T-cell (primary cell): ENCODE measurements around the gene BMP7. TPM values are rescaled to one million over a fixed set of nuclear protein-coding genes. Genes with fewer than 3 reads are reported as not detected.
A peak's percentile ranks its signal among the peaks of the same experiment; 100 is the strongest.

ENCODE experiments used
- ATAC-seq, 4 experiments: fragments of 200-7000 bp in 3 of 4; fragments of 150-1000 bp in 1 of 4; cut with Tn5 transposase; replicated peaks in 1 of 4; 1 replicate in 3 of 4; 2 replicates in 1 of 4; pipeline ENCODE4 v1.10.0; 2021; ENCODE audit warnings: moderate library complexity in 3 of 4, mild to moderate bottlenecking in 2 of 4, moderate number of reproducible peaks in 1 of 4
- CTCF ChIA-PET, 2 donors: fragments of 300-600 bp; sonication (Branson Sonifier 250); formaldehyde crosslinking; loops; one replicate each; lab custom pipeline; 2022; ENCODE audit warnings: antibody characterized with exemption in 2 of 2; lab: Charles Lee
- POLR2A ChIA-PET, 2 donors: fragments of 300-600 bp; sonication (Branson Sonifier 250); formaldehyde crosslinking; loops; one replicate each; lab custom pipeline; 2022; ENCODE audit warnings: antibody characterized with exemption in 2 of 2; lab: Charles Lee
- DNase-seq, 35 experiments: peaks; one replicate each; pipeline versions ENCODE4 v3.0.0 to v3.0.0-alpha.2; 2013 to 2023
- H3K27ac ChIP-seq: one replicate; pipeline ENCODE4 v1.5.1; 2013; ENCODE audit warnings: low read length
- H3K27me3 ChIP-seq, 2 experiments: replicated peaks in 1 of 2; 1 replicate in 1 of 2; 2 replicates in 1 of 2; pipeline versions ENCODE4 v1.6.1 to v1.7.0; 2013; ENCODE audit warnings: low read length in 1 of 2, mixed read lengths in 1 of 2; ENCODE audit not compliant: control insufficient read depth in 2 of 2, insufficient read depth in 2 of 2; ENCODE audit errors: extremely low read depth in 1 of 2
- H3K36me3 ChIP-seq, 2 donors: 1 replicate in 1 of 2; 2 replicates in 1 of 2; pipeline versions ENCODE4 v1.6.1 to v1.7.0; 2013; ENCODE audit warnings: low read length in 1 of 2; ENCODE audit not compliant: control insufficient read depth in 2 of 2, insufficient read depth in 1 of 2; ENCODE audit errors: extremely low read depth in 1 of 2
- H3K4me1 ChIP-seq, 2 experiments: 1 replicate in 1 of 2; 2 replicates in 1 of 2; pipeline versions ENCODE4 v1.6.1 to v1.7.0; 2013; ENCODE audit warnings: low read length in 2 of 2, mixed read lengths in 1 of 2; ENCODE audit not compliant: insufficient read depth in 2 of 2, control insufficient read depth in 1 of 2; ENCODE audit errors: extremely low read depth in 1 of 2
- H3K4me3 ChIP-seq, 2 donors: 1 replicate in 1 of 2; 2 replicates in 1 of 2; pipeline versions ENCODE4 v1.5.1 to v1.7.0; 2013; ENCODE audit warnings: mild to moderate bottlenecking in 2 of 2, low read length in 1 of 2, moderate library complexity in 1 of 2; ENCODE audit not compliant: control insufficient read depth in 1 of 2; ENCODE audit errors: extremely low read depth in 1 of 2
- H3K9me3 ChIP-seq: 2 replicates; pipeline ENCODE4 v1.7.0; 2013
- H3K27ac Mint-ChIP-seq, 2 donors: one replicate each; pipeline ENCODE4 v1.8.0; 2020 to 2021; ENCODE audit warnings: mild to moderate bottlenecking in 2 of 2, mixed read lengths in 2 of 2
- H3K27me3 Mint-ChIP-seq, 2 donors: one replicate each; pipeline ENCODE4 v1.8.0; 2021 to 2022; ENCODE audit warnings: mixed read lengths in 2 of 2
- H3K36me3 Mint-ChIP-seq: one replicate; pipeline ENCODE4 v1.8.0; 2021; ENCODE audit warnings: mixed read lengths
- H3K4me1 Mint-ChIP-seq, 3 donors: one replicate each; pipeline ENCODE4 v1.8.0; 2020 to 2022; ENCODE audit warnings: mixed read lengths in 3 of 3, mild to moderate bottlenecking in 1 of 3
- H3K4me3 Mint-ChIP-seq, 3 donors: one replicate each; pipeline ENCODE4 v1.8.0; 2020 to 2022; ENCODE audit warnings: mild to moderate bottlenecking in 3 of 3, mixed read lengths in 3 of 3, moderate library complexity in 3 of 3
- H3K9me3 Mint-ChIP-seq, 3 donors: one replicate each; pipeline ENCODE4 v1.8.0; 2020 to 2022; ENCODE audit warnings: mixed read lengths in 3 of 3
- WGBS: methylation state at CpG from one replicate; pipeline ENCODE4 v1.1.5; 2013; ENCODE audit warnings: missing lambda C conversion rate; ENCODE audit not compliant: insufficient coverage; 5-methylcytosine and 5-hydroxymethylcytosine counted together
- total RNA-seq, 35 experiments: library from RNA in 6 of 35; stranded (reverse) in 6 of 35; fragments of 120-200 nt in 1 of 35; gene quantifications; one replicate each; pipeline versions ENCODE4 v1.2.1 to v1.2.4 and lab custom pipeline; 2013 to 2026

BMP7 gene
- total RNA-seq, 5 donors from 2014 or later (not counting 1 experiment from before 2014, with no cell fraction given) = not detected

- Histone ChIP-seq H3K27me3 (peaks cover 5 to 34% of the 10 kb centered on the region in 2 experiments), H3K27ac (no peak overlapping the region), H3K9me3 (no peaks in the 10 kb centered on the region), H3K4me1 (peaks cover 0 to 10% of the 10 kb centered on the region in 2 experiments), H3K36me3 (no peaks in the 10 kb centered on the region), H3K4me3 (no peak overlapping the region)
- DNase-seq (no peak), ATAC-seq (no peak)
- no peak overlapping the region for H3K27ac Mint-ChIP-seq
- no peak overlapping the region for H3K4me3 Mint-ChIP-seq
- no peaks in the 10 kb centered on the region for H3K9me3 Mint-ChIP-seq
- H3K27me3 Mint-ChIP-seq = peaks cover 36 to 43% of the 10 kb centered on the region in 2 donors
- ChIA-PET POLR2A (no interaction called here), CTCF (no interaction called here)
- H3K36me3 Mint-ChIP-seq = no peaks in the 10 kb centered on the region
- no CpG with 5 or more reads among the region's 1 CpG for WGBS
- H3K4me1 Mint-ChIP-seq = peaks cover 7 to 13% (median 9%) of the 10 kb centered on the region in 3 donors
Measured at GRCh38 chr20:57255183-57255582, 11.3 kb downstream of the BMP7 start.

- H3K9me3 ChIP-seq = no peaks in the 10 kb centered on the region
- no peak overlapping the region for H3K27ac Mint-ChIP-seq
- H3K4me3 ChIP-seq = no peak overlapping the region
- H3K27ac ChIP-seq = no peak overlapping the region
- H3K27me3 ChIP-seq = peaks cover under 1 to 33% of the 10 kb centered on the region in 2 experiments
- H3K9me3 Mint-ChIP-seq = peaks cover 0 to 7% (median 0%) of the 10 kb centered on the region in 3 donors
- no peaks in the 10 kb centered on the region for H3K36me3 Mint-ChIP-seq
- no peak overlapping the region for H3K4me3 Mint-ChIP-seq
- 55% methylated on average over 4 of the region's 8 CpGs for WGBS
- H3K4me1 Mint-ChIP-seq = peaks cover 7 to 13% (median 10%) of the 10 kb centered on the region in 3 donors
- peaks cover 28 to 44% of the 10 kb centered on the region in 2 donors for H3K27me3 Mint-ChIP-seq
- DNase-seq (no peak), ATAC-seq (no peak)
- H3K4me1 ChIP-seq = peaks cover 0 to 10% of the 10 kb centered on the region in 2 experiments
- H3K36me3 ChIP-seq = no peaks in the 10 kb centered on the region
- CTCF ChIA-PET = no interaction called here
- POLR2A ChIA-PET = no interaction called here
Measured at GRCh38 chr20:57252559-57253162, 13.8 kb downstream of the BMP7 start.

- Histone ChIP-seq H3K4me1 (peaks cover 0 to 10% of the 10 kb centered on the region in 2 experiments), H3K27me3 (peaks cover 2 to 34% of the 10 kb centered on the region in 2 experiments), H3K4me3 (no peak overlapping the region), H3K36me3 (no peaks in the 10 kb centered on the region), H3K9me3 (no peaks in the 10 kb centered on the region), H3K27ac (no peak overlapping the region)
- ATAC-seq (no peak), DNase-seq (no peak)
- ChIA-PET CTCF (no interaction called here), POLR2A (interaction anchor here in 1 of 2 donors (0.6 kb wide), 1 partner anchor 28 kb away, joined by 3 read pairs; no protein-coding TSS in a partner anchor)
- H3K9me3 Mint-ChIP-seq = peaks cover 0 to 7% (median 0%) of the 10 kb centered on the region in 3 donors
- peaks cover 7 to 13% (median 10%) of the 10 kb centered on the region in 3 donors for H3K4me1 Mint-ChIP-seq
- H3K27me3 Mint-ChIP-seq = peaks cover 23 to 43% of the 10 kb centered on the region in 2 donors
- 80% methylated on average over 3 of the region's 9 CpGs for WGBS
- no peak overlapping the region for H3K4me3 Mint-ChIP-seq
- no peak overlapping the region for H3K27ac Mint-ChIP-seq
- no peaks in the 10 kb centered on the region for H3K36me3 Mint-ChIP-seq
Measured at GRCh38 chr20:57251949-57252348, 14.5 kb downstream of the BMP7 start.

- WGBS = 39% methylated on average over 6 of the region's 7 CpGs
Measured at GRCh38 chr20:57251344-57251743, 15.1 kb downstream of the BMP7 start.

GRCh38 chr20:57250607-57251343 lies 15.7 kb downstream of the BMP7 start:
- Mint-ChIP-seq H3K4me1 (peaks cover 7 to 13% (median 10%) of the 10 kb centered on the region in 3 donors), H3K9me3 (peaks cover 0 to 7% (median 0%) of the 10 kb centered on the region in 3 donors), H3K4me3 (peak overlapping the region in 1 of 3 donors; percentile 26), H3K36me3 (no peaks in the 10 kb centered on the region), H3K27ac (no peak overlapping the region), H3K27me3 (peaks cover 19 to 40% of the 10 kb centered on the region in 2 donors)
- no peaks in the 10 kb centered on the region for H3K9me3 ChIP-seq
- DNase-seq (peak in 4 of 35 experiments; percentile 2 to 9 (median 6)), ATAC-seq (peak; percentile 54 to 62 (median 60))
- CTCF ChIA-PET = no interaction called here
- H3K27me3 ChIP-seq = peaks cover 2 to 35% of the 10 kb centered on the region in 2 experiments
- H3K36me3 ChIP-seq = no peaks in the 10 kb centered on the region
- 16% methylated on average over 9 of the region's 15 CpGs for WGBS
- H3K4me1 ChIP-seq = peaks cover 0 to 10% of the 10 kb centered on the region in 2 experiments
- H3K27ac ChIP-seq = no peak overlapping the region
- no peak overlapping the region for H3K4me3 ChIP-seq
- POLR2A ChIA-PET = no interaction called here

More at GRCh38 chr20:57251344-57251743, 15.1 kb downstream of the BMP7 start:
- Histone ChIP-seq H3K4me3 (no peak overlapping the region), H3K4me1 (peaks cover 0 to 10% of the 10 kb centered on the region in 2 experiments), H3K9me3 (no peaks in the 10 kb centered on the region), H3K27me3 (peaks cover 2 to 35% of the 10 kb centered on the region in 2 experiments), H3K27ac (no peak overlapping the region), H3K36me3 (no peaks in the 10 kb centered on the region)
- ATAC-seq (peak in 2 of 4 experiments; percentile 43 to 55), DNase-seq (peak in 1 of 35 experiments; percentile 2)
- Mint-ChIP-seq H3K4me3 (peak overlapping the region in 2 of 3 donors; percentile 26 to 39), H3K27ac (no peak overlapping the region), H3K9me3 (peaks cover 0 to 7% (median 0%) of the 10 kb centered on the region in 3 donors), H3K4me1 (peaks cover 7 to 13% (median 10%) of the 10 kb centered on the region in 3 donors), H3K27me3 (peaks cover 21 to 41% of the 10 kb centered on the region in 2 donors), H3K36me3 (no peaks in the 10 kb centered on the region)
- CTCF ChIA-PET = no interaction called here
- POLR2A ChIA-PET = no interaction called here

GRCh38 chr20:57249772-57250171 lies 16.7 kb downstream of the BMP7 start:
- Histone ChIP-seq H3K27ac (no peak overlapping the region), H3K9me3 (no peaks in the 10 kb centered on the region), H3K36me3 (no peaks in the 10 kb centered on the region), H3K27me3 (peaks cover 2 to 27% of the 10 kb centered on the region in 2 experiments), H3K4me3 (no peak overlapping the region), H3K4me1 (peaks cover 0 to 10% of the 10 kb centered on the region in 2 experiments)
- WGBS = 71% methylated on average over 1 of the region's 3 CpGs
- Mint-ChIP-seq H3K27me3 (peaks cover 15 to 32% of the 10 kb centered on the region in 2 donors), H3K27ac (no peak overlapping the region), H3K4me1 (peaks cover 7 to 13% (median 10%) of the 10 kb centered on the region in 3 donors), H3K36me3 (no peaks in the 10 kb centered on the region), H3K9me3 (peaks cover 0 to 7% (median 0%) of the 10 kb centered on the region in 3 donors), H3K4me3 (no peak overlapping the region)
- ATAC-seq (no peak), DNase-seq (no peak)
- POLR2A ChIA-PET = no interaction called here
- CTCF ChIA-PET = no interaction called here
